OCI-LY7 (cell line): ENCODE measurements around the gene RCN2. TPM values are rescaled to one million over a fixed set of nuclear protein-coding genes. Genes with fewer than 3 reads are reported as not detected.

Experiments used
- BruUV-seq: library from RNA; stranded (reverse); fragments of 400-500 nt; replicated peaks from 2 replicates; lab custom pipeline; 2021; lab: Mats Ljungman, UMichigan
- CTCF ChIA-PET: fragments of 300-600 bp; sonication (Branson Sonifier 250); formaldehyde crosslinking; loops from one replicate; lab custom pipeline; 2022; ENCODE audit warnings: antibody characterized with exemption; ENCODE audit not compliant: unreplicated experiment; lab: Charles Lee
- POLR2A ChIA-PET: fragments of 300-600 bp; sonication (Branson Sonifier 250); formaldehyde crosslinking; loops from one replicate; lab custom pipeline; 2022; ENCODE audit warnings: antibody characterized with exemption; lab: Charles Lee
- DNase-seq: peaks from one replicate; pipeline ENCODE4 v3.0.0-alpha.2; 2015; ENCODE audit warnings: low spot score
- H2AFZ ChIP-seq: fragments of 200-600 bp; sonication (generic), shearing (Covaris generic); 2 replicates; pipeline ENCODE4 v1.6.1; 2014; ENCODE audit warnings: mild to moderate bottlenecking, antibody characterized with exemption, low read length, moderate library complexity
- H3K27ac ChIP-seq: fragments of 200-600 bp; sonication (generic); 2 replicates; pipeline ENCODE4 v1.5.1; 2014; ENCODE audit warnings: mixed run types, low read depth, mild to moderate bottlenecking, moderate library complexity, low read length, inconsistent platforms; ENCODE audit not compliant: poor library complexity, severe bottlenecking
- H3K36me3 ChIP-seq: fragments of 200-600 bp; sonication (generic); 2 replicates; pipeline ENCODE4 v1.6.1; 2014; ENCODE audit warnings: mild to moderate bottlenecking, antibody characterized with exemption, low read length, moderate library complexity, mixed read lengths; ENCODE audit not compliant: insufficient read depth
- H3K4me1 ChIP-seq: fragments of 200-600 bp; sonication (generic); 2 replicates; pipeline ENCODE4 v1.5.1; 2014; ENCODE audit warnings: mild to moderate bottlenecking, low read length; ENCODE audit not compliant: insufficient read depth, poor library complexity, severe bottlenecking
- H3K4me2 ChIP-seq: fragments of 200-600 bp; sonication (generic); 2 replicates; pipeline ENCODE4 v1.6.1; 2014; ENCODE audit warnings: mild to moderate bottlenecking, low read length
- H3K4me3 ChIP-seq: fragments of 200-600 bp; sonication (generic); 2 replicates; pipeline ENCODE4 v1.5.1; 2014; ENCODE audit warnings: mild to moderate bottlenecking, low read depth, low read length; ENCODE audit not compliant: poor library complexity, severe bottlenecking
- H3K79me2 ChIP-seq: fragments of 200-600 bp; sonication (generic); 2 replicates; pipeline ENCODE4 v1.6.1; 2016; ENCODE audit warnings: low read depth, mild to moderate bottlenecking, low read length, moderate library complexity, mixed read lengths; ENCODE audit not compliant: insufficient read depth
- H3K9me2 ChIP-seq: fragments of 200-600 bp; sonication (generic); 2 replicates; pipeline ENCODE4 v1.6.1; 2016; ENCODE audit warnings: mild to moderate bottlenecking, low read length, mixed read lengths; ENCODE audit not compliant: insufficient read depth
- H3K9me3 ChIP-seq: fragments of 200-600 bp; sonication (generic); 2 replicates; pipeline ENCODE4 v1.6.1; 2014; ENCODE audit warnings: mild to moderate bottlenecking, mixed run types, low read length, mixed read lengths
- H4K20me1 ChIP-seq: fragments of 200-600 bp; sonication (generic); 2 replicates; pipeline ENCODE4 v1.6.1; 2014; ENCODE audit warnings: mild to moderate bottlenecking, antibody characterized with exemption, low read length, moderate library complexity, mixed read lengths; ENCODE audit not compliant: insufficient read depth
- EZH2phosphoT487 ChIP-seq: fragments of 200-600 bp; sonication (generic); IDR thresholded peaks from 2 replicates; pipeline ENCODE4 v1.6.1; 2018; ENCODE audit warnings: low read depth, borderline replicate concordance, mild to moderate bottlenecking, mixed run types, antibody characterized with exemption, low read length, moderate library complexity, mixed read lengths
- intact Hi-C: fragments of 100-400 bp; cut with micrococcal nuclease; formaldehyde crosslinking; loops from one replicate; pipeline ENCODE4 v1.10.0; 2022; ENCODE audit not compliant: unreplicated experiment
- total RNA-seq, 2 experiments: library from RNA; depleted of rRNA in 1 of 2; stranded (reverse); fragments of >200 nt in 1 of 2; shearing (Covaris generic) in 1 of 2; gene quantifications; 2 replicates each; pipeline ENCODE4 v1.2.3, GENCODE V29; 2014 to 2022
- TF ChIP-seq, protein P1 (sequence below): fragments of 200-600 bp; sonication (generic); conservative IDR thresholded peaks from 2 replicates; pipeline ENCODE4 v1.5.1; 2014; ENCODE audit warnings: mild to moderate bottlenecking, antibody characterized with exemption, low read length, moderate library complexity, mixed read lengths

RCN2 gene
- total RNA-seq, 2 experiments from 2014 or later, result 32.8 to 39.1 TPM

DNA sequence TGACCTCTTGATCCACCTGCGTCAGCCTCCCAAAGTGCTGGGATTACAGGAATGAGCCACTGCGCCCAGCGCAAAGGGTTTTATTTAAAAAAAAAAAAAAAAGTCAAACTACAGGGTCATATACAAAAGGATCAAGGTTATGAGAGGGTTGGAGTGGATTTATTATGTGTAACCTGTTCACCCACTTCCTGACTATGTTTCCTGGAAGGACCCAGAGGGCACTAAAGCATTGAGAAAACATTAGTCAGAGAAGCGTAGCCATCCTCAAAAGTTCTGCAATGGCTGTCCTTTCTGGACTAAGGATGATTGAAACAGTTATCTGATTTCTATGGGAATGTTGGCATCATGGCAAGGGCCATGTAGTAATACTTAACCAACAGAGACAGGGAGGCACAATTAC is 19.1 kb upstream of the RCN2 start:
- ChIA-PET CTCF (no interaction called here), POLR2A (interaction anchor here (0.7 kb wide), 1 partner anchor 84 kb away, joined by 4 read pairs; no protein-coding TSS in a partner anchor)
- H3K9me3 ChIP-seq, result no peaks in the 10 kb centered on the region
- no peak for TF ChIP-seq EZH2phosphoT487
- TF ChIP-seq, protein P1, sequence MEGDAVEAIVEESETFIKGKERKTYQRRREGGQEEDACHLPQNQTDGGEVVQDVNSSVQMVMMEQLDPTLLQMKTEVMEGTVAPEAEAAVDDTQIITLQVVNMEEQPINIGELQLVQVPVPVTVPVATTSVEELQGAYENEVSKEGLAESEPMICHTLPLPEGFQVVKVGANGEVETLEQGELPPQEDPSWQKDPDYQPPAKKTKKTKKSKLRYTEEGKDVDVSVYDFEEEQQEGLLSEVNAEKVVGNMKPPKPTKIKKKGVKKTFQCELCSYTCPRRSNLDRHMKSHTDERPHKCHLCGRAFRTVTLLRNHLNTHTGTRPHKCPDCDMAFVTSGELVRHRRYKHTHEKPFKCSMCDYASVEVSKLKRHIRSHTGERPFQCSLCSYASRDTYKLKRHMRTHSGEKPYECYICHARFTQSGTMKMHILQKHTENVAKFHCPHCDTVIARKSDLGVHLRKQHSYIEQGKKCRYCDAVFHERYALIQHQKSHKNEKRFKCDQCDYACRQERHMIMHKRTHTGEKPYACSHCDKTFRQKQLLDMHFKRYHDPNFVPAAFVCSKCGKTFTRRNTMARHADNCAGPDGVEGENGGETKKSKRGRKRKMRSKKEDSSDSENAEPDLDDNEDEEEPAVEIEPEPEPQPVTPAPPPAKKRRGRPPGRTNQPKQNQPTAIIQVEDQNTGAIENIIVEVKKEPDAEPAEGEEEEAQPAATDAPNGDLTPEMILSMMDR, result no peak
- no peak overlapping the region for H3K4me3 ChIP-seq
- intact Hi-C loops, result no loop called here
- no peaks in the 10 kb centered on the region for H3K79me2 ChIP-seq
- DNase-seq, result no peak
- H3K4me1 ChIP-seq, result no peaks in the 10 kb centered on the region
- H3K9me2 ChIP-seq, result no peaks in the 10 kb centered on the region
- no peak overlapping the region for H3K4me2 ChIP-seq
- no TSS peak for BruUV-seq
- H3K27ac ChIP-seq, result no peak overlapping the region
- no peak overlapping the region for H2AFZ ChIP-seq
- H3K36me3 ChIP-seq, result no peaks in the 10 kb centered on the region
- H4K20me1 ChIP-seq, result no peaks in the 10 kb centered on the region

DNA sequence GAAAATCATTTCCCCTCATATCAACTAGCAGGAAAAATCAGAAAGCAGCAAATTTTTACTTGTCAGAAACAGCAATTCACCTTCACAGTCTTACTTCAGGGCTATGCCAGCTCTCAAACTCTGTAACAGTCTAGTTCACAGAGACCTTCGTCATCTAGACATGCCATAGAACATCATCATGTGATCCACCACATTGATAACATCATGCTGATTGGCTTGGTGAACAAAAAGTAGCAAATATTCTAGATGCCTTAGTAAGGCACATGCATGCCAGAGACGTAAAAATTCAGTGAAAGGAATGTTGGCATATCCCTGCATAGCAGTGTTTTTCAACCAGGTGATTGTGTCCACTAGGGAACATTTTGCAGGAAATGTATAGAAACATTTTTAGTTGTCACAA is 17.8 kb upstream of the RCN2 start:
- Histone ChIP-seq H3K79me2 (no peaks in the 10 kb centered on the region), H3K36me3 (no peaks in the 10 kb centered on the region), H3K9me2 (no peaks in the 10 kb centered on the region), H3K4me1 (no peaks in the 10 kb centered on the region), H3K4me2 (no peak overlapping the region), H3K27ac (no peak overlapping the region), H3K9me3 (no peaks in the 10 kb centered on the region), H2AFZ (no peak overlapping the region), H3K4me3 (no peak overlapping the region), H4K20me1 (no peaks in the 10 kb centered on the region)
- no peak for TF ChIP-seq EZH2phosphoT487
- TF ChIP-seq, protein P1, result no peak
- ChIA-PET POLR2A (no interaction called here), CTCF (no interaction called here)
- DNase-seq, result no peak
- intact Hi-C loops, result no loop called here
- no TSS peak for BruUV-seq

DNA sequence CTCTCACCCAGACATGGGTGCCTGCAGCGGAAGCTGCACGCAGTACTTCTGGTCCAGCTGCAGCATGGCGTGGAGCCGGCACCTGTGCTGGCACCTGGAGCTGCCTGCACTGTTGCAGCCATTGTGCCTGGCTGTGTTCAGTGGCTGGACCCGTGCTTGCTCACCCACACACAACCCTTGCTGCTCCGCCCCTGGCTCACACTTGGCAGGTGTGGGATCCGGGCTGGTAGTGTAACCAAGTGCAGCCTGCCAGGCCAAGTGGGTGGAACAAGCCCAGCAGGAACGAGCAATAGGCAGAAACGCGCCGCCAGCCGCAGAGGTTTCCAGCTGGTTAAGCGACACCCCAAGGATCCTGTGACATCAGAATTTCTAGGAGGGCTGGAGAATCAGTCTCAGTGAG is 15.2 kb upstream of the RCN2 start:
- Histone ChIP-seq H3K9me3 (no peaks in the 10 kb centered on the region), H2AFZ (no peak overlapping the region), H3K27ac (no peak overlapping the region), H3K79me2 (no peaks in the 10 kb centered on the region), H4K20me1 (no peaks in the 10 kb centered on the region), H3K4me1 (no peaks in the 10 kb centered on the region), H3K9me2 (no peaks in the 10 kb centered on the region), H3K36me3 (no peaks in the 10 kb centered on the region), H3K4me2 (no peak overlapping the region), H3K4me3 (no peak overlapping the region)
- DNase-seq, result no peak
- intact Hi-C loops, result no loop called here
- ChIA-PET CTCF (no interaction called here), POLR2A (no interaction called here)
- no TSS peak for BruUV-seq
- TF ChIP-seq, protein P1, result no peak
- TF ChIP-seq EZH2phosphoT487, result no peak
